Hypothalamus (tissue), 51 donors: Measurements from ENCODE around the gene MAP7D1.
A peak's percentile ranks its signal among the peaks of the same experiment; 100 is the strongest.

ENCODE experiments used
- DNase-seq, 51 donors: peaks; one replicate each; lab custom pipeline; 2025; lab: John Stamatoyannopoulos, UW

The MAP7D1 gene

GRCh38 chr1:36164361-36164760 is 8.4 kb downstream of the MAP7D1 start:
- DNase-seq: no peak

- no peak for DNase-seq
Measured at GRCh38 chr1:36165145-36165544, 9.2 kb downstream of the MAP7D1 start.

- no peak for DNase-seq
Measured at GRCh38 chr1:36166136-36166535, 10.2 kb downstream of the MAP7D1 start.

- DNase-seq: peak in 1 of 51 donors; percentile 11
Measured at GRCh38 chr1:36166938-36167905, 11.3 kb downstream of the MAP7D1 start.

GRCh38 chr1:36168514-36168913 is 12.6 kb downstream of the MAP7D1 start:
- no peak for DNase-seq

GRCh38 chr1:36170643-36171412 is 14.9 kb downstream of the MAP7D1 start:
- DNase-seq: no peak

- no peak for DNase-seq
Measured at GRCh38 chr1:36172017-36172747, 16.2 kb downstream of the MAP7D1 start.

GRCh38 chr1:36172983-36173382 is 17.0 kb downstream of the MAP7D1 start:
- DNase-seq: peak in 1 of 51 donors; percentile 64

DNA sequence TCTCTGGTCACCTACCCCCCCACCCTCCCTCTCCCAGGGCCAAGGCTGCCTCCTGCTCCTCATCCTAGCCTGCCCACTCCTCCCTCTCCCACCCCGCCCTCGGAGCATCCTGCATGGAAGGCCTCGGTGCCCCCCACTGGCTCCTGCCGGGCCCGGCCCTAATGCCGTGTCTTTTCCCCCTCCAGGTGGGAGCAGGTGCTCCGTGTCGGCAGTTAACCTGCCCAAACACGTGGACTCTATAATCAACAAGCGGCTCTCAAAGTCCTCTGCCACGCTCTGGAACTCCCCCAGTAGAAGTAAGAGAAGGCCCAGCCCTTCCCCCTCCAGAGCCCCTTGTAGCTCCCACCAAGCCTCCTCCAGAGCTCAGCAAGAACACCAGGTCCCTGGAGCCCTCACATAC is 18.8 kb downstream of the MAP7D1 start:
- no peak for DNase-seq

- peak in 20 of 51 donors; percentile 12 to 68 (median 27) for DNase-seq
Measured at GRCh38 chr1:36175137-36176095, 19.5 kb downstream of the MAP7D1 start.

GRCh38 chr1:36176106-36176949 is 20.4 kb downstream of the MAP7D1 start:
- DNase-seq: no peak

GRCh38 chr1:36177589-36178431 is 21.9 kb downstream of the MAP7D1 start:
- no peak for DNase-seq

GRCh38 chr1:36178471-36179219 is 22.7 kb downstream of the MAP7D1 start:
- no peak for DNase-seq

GRCh38 chr1:36179220-36179600 is 23.2 kb downstream of the MAP7D1 start:
- no peak for DNase-seq

GRCh38 chr1:36182734-36183133 is 26.8 kb downstream of the MAP7D1 start:
- no peak for DNase-seq

GRCh38 chr1:36183309-36183856 is 27.4 kb downstream of the MAP7D1 start:
- no peak for DNase-seq
